GM18502 (cell line): Measurements from ENCODE around the gene PRPSAP1.
"Not testable (repeated sequence)": the region's sequence is repeated elsewhere in the genome, so short reads cannot be mapped to it uniquely, and the experiment has no call there.

Experiments used
- ATAC-seq: cut with Tn5 transposase; IDR thresholded peaks from one replicate; pipeline ENCODE4 v1.9.1; 2021; ENCODE audit warnings: mild to moderate bottlenecking; ENCODE audit not compliant: unreplicated experiment, poor library complexity

PRPSAP1 gene

DNA sequence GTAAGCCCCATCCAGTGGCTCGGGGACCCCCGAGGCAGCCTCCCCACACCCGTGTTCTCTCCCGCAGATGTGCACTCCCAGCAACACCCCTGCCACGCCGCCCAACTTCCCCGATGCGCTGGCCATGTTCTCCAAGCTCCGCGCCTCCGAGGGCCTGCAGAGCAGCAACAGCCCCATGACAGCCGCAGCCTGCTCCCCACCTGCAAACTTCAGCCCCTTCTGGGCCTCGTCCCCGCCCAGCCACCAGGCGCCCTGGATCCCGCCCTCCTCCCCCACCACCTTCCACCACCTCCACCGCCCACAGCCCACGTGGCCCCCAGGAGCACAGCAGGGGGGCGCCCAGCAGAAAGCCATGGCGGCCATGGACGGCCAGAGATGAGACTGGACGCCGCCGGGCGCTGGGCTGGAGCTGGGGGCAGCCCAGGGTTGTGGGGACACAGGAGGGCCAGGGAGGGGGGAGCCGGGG lies 83.6 kb downstream of the PRPSAP1 start:
- no peak for ATAC-seq

DNA sequence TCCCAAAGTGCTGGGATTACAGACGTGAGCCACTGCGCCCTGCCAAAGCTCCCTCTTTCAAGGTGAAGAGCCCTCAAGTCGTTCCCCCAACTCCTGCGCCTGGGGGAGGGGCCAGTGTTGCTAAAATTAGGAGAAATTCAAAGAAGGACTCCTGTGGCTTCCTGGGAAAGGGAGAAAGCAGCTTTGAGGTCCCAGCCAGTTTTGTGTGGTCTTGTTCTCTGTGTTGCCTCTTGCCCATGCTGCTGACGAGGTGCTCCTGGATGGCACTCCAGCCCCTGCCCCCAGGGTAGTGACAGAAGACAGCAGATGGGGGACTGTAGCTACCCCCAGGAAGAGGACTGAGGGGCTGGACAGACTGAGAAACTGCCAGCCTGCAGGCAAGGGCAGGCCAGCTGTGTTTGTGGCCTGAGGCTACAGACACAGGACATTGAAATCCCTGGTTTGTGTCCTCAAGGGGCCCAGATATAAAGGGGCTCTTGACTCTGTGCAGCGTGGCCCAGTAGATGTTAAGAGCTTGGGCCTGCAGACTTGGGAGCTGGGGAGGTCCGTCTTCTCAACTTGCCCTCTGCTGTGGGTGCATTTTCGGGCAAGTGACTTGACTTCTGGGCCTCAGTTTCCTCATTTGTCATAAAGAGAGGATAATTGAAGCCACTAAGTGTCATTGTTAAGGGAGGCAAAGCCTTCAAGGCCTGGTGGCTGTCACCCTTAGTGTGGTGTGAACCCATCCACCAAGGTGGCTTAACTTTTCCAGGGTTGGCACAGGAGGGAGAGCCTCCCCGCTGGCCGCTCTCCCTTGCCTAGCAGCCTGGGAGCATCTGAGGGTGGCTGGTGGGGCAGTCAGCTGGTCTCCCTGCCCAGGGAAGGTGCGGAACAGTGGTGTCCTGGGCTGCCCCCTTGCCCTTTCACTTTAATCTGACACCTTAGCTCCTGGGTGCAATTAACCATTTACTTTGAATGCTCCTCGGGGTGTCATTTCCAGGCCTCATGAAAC lies 84.4 kb downstream of the PRPSAP1 start:
- no peak for ATAC-seq

DNA sequence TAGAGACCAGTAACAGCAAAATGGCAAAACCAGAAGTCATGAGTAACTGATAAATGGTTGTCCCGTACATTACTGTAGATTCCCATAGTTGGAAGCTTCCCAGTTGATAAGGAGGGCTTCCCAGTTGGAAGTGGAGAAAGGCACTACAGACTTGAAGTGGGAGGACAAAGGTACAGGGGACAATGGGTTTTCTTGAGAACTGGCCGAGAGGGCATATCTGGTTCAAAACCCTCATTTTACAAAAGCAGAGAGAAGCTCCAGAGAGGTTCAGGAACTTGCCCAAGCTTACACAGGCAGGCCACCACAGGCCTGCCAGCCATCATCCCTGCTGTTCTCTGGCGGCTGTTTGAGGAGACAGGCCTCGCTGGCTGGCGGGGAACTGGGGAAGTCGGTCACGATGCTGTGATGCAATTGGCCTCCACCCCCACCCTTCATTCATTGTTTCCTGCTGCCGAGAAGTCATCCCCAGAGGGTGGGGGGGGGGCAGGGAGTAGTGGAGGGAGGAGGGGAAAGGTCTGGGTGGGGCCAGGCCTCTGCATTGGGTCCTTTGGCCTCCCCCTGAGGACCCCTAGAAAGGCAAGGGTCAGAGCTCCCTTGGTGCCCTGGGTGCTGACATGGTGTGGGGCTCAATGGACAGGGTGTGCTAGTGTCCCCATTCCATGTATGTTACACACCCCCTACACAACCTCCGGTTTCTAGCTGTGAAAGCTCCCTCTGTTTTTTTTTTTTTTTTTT lies 85.5 kb downstream of the PRPSAP1 start:
- no peak for ATAC-seq

DNA sequence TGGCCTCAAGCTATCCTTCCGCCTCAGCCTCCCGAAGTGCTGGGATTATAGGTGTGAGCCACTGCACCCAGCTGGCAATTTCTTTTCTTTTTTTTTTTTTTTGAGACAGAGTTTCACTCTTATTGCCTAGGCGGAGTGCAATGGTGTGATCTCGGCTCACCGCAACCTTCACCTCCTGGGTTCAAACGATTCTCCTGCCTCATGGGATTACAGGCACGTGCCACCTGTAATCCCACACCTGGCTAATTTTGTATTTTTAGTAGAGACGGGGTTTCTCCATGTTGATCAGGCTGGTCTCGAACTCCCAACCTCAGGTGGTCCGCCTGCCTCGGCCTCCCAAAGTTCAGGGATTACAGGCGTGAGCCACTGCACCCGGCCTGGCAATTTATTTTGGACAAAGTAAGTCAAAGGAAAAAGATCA lies 86.1 kb downstream of the PRPSAP1 start:
- ATAC-seq: not testable (repeated sequence)

DNA sequence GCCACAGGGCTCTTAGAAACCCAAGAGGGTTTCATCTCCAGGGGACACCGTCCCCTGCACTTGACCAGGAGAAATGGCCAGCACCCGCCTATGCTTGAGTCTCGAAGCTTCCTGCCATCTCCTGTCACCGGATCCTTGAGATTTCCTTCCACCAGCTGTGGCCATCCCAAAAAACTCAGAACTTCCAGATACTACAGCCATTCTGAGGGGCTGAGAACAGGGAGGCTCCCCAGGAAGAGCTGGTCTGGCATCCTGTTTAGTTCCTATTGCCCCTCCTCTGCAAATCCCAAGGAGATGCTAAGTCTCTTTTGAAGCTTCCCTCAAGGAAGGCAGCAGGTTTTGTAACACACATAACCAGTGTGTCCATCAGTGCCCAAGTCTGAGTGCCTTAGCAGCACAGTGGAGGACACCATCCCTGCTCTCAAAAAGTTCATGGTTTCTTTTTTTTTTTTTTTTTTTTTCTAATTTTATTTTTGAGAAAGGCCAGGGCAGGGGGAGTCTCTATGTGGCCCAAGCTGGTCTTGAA lies 86.6 kb downstream of the PRPSAP1 start:
- ATAC-seq: no peak

DNA sequence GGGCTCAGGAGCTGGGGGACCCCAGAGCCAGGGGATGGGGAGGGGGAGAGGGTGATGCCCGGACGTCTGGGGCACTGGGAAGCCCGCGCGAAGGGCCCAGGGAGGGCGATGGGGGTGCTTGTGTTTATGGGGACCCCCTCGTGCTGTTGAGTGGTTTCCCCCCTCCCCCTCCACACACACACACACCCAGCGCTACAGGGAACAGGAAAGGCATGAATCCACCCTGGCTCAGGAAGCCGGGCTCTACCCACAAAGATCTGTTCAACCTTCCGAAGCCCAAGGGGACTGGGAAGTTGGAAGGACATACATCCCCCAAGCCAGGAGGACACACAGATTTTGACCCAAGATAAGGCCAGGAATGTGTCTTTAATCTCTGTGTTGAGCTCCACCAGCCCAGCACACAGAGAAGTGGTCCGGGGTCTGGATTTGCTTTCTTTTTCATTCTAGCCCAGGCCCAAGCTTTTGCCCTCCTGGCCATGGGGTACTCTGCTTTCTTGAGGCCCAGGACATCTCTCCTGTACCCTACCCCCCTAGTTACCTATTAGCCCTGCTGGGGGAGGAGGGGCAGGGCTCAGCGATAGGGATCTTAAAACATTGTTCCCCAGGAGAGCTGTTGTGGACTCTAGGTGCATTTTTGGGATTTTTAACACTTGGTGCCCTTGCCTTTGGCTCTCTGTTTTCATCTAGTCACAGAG lies 87.3 kb downstream of the PRPSAP1 start:
- ATAC-seq: no peak

DNA sequence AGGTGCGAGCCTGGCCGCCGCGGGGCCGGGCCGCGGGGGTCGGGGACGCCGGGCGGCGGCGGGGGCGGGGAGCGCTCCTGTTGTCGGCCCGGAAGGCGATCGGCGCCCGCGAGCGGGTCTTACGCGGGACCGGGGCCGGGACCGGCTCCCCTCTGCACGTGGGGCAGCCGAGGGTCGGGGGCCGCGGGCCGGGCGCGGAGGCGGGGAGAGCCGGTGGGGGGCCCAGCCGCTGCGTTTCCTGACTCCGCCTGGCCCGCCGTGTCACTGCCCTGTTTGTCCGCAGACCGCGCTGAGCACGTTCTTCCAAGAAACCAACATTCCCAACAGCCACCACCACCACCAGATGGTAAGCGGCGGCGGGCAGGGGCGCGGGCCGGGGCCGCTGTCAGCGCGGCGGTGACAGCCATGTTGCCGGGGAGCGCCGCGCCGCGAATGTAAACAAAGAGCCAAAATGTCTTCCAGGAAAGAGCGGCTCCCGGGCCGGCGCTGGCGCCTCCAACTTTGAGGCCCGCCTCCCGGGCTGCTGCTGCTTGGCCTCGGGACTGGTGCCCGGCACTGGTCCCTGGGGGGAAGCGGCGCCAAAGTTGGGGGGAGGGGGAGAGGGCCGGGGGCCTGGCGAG lies 88.0 kb downstream of the PRPSAP1 start:
- no peak for ATAC-seq

DNA sequence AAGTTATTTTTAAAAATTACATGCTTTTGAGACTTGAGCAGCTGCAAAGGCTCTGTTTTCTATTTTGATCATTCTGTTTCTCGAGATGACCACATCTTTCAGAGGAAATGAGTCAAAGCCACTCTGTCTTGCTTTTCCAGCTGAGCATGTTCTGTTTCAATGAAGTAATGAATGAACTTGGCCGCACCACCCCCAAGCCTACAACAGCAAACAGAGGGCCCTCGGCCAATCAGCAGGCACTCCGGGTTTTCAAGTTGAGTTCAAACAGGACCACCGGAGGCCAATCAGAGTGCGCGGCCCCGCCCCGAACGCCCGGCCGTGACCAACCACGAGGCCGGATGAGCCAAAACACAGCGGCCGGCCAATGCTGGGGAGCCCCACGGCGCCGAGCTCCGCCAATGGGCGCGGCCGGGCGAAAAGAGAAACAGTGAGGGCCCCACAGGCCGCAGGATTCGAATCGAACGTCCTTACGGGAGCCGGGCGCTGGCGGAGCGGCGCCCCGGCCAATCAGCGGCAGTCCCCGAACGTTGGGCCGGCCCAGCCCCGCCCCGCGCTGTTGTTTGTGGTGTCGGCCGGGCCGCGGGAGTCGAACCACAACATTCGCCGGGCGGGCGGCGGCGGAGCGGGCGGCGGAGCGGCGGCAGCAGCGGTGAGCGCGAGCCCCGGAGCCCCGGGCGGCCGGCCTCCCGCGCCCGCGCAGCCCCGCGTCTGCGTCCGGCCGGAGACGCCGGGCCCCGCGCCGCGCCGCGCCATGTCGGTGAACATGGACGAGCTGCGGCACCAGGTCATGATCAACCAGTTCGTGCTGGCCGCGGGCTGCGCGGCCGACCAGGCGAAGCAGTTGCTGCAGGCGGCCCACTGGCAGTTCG lies 88.7 kb downstream of the PRPSAP1 start, which contains the start of gene UBALD2:
Gene UBALD2, plus strand, starts transcription at position 594 of the 869 bp plus-strand sequence. Its CDS starts 158 bp downstream, at position 752.
- peak; percentile 79 for ATAC-seq

DNA sequence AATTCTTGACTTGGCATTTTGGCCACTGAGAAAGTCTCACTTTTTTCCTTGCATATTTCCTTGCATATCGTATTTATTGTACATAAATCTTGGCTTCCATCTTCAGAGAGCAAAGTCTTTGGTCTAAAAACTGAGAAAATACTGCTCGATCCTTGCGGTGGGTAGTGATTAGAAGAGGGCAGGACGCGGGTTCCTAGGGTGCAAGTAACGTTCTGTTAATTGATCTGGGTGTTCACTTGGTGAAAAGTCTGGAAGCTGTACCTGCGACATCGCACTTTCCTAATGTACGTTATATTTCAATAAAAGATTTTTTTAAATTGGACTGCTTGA lies 89.3 kb downstream of the PRPSAP1 start:
- peak; percentile 1 for ATAC-seq

DNA sequence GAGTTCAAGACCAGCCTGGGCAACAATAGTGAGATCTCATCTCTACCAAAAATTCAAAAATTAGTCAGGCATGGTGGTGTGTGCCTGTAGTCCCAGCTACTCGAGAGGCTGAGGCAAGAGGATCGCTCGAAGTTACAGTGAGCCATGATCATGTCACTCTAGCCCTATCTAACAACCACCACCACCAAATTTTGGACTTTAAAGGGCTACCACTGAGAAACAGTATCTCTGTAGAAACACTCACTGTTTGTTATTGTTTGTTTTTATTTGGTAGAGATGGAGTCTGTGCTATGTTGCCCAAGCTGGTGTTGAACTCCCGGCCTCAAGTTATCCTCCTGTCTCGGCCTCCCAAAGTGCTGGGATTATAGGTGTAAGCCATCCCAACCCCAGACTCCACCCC lies 89.8 kb downstream of the PRPSAP1 start:
- ATAC-seq: no peak

DNA sequence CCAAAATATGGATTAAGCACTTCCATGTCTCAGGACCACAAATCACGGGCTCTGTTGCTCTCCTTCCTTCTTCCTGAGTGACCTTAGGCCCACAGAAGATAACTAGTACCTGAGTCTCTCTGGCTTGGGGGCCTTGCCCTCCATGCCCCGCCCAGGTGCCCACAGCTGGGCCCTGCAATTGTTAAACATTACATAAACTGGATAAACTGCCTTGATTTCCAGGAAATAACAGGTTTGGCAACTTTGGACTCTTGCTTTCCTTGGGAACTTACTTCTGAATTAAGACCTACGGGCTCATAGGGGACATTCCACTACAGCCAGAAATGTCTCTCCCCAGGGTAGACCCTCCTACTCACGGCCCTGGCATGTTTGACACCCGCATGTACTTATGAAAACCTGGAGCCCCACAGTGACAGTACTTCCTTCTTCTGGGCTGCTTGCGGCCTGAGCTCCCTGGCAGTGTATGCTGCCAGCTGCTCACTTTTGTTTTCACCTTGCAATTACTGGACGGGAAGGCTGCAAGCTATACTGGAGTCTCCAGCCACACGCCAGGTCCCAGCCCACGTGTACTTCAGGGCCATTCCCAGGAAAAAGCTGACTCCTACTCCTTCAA lies 90.9 kb downstream of the PRPSAP1 start:
- no peak for ATAC-seq

DNA sequence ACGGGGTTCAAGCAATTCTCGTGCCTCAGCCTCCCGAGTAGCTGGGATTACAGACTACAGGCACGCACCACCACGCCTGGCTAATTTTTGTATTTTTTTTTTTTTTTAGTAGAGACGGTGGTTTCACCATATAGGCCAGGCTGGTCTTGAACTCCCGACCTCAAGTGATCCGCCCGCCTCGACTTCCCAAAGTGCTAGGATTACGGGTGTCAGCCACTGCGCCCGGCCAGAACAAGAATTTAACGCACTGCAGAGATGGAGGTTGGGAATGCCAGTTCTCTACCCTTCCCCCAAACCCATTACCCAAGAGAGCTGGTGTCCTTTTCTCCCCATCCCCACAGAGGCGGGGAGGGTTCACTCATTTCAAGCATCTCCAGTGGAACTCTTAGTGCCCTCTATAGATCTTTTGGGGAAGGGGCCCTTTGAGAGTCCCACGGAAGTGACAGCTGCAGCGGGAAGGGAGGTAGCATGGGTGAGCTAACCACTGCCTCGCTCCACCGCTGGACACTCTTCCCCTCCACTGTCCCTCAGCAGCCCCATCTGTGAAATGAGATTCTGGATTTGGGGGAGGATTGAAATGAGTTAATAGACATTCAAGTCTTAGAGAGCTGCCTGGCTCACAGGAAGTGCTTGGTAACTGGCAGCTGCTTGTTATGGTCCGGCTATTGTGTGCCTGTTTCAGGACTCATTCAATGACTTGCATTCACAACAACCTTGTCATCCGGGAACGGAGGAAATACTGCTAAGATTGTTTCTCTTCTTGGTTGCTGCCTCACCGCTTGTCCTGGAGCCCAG lies 92.1 kb downstream of the PRPSAP1 start:
- ATAC-seq: no peak

DNA sequence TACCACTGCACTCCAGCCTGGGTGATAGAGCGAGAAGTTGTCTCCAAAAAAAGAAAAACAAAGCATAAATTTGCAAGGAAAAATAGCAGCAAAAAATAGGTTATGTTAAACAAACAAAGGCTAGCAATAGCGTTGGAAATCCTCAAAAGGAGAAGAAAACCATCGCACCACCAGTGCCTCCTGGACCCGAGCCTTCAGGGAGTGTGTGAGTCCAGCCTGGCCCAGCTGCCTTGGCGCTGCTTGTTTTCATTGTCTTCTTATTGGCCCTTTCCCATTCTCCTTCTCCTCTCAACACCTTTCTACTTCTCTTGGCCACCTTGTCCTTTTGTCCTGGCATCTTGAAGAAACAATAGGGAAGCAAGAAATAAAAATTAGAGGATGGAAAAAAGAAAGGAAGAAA lies 93.0 kb downstream of the PRPSAP1 start:
- ATAC-seq: no peak

DNA sequence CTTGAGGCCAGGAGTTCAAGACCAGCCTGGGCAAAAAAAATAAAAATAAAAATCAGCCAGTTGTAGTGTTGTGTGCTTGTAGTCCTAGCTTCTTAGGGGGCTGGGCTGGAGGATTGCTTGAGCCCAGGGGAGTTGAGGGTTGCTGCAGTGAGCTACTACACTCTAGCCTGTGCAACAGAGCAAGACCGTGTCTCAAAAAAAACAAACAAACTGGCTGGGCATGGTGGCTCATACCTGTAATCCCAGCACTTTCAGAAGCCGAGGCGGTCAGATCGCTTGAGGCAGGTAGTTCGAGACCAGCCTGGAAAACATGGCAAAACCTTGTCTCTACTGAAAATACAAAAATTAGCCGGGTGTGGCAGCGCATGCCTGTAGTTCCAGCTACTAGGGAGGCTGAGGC lies 93.5 kb downstream of the PRPSAP1 start:
- no peak for ATAC-seq
